ACHN (cell line): ENCODE data around the gene APEX1.
"Not testable (repeated sequence)": the region's sequence is repeated elsewhere in the genome, so short reads cannot be mapped to it uniquely, and the experiment has no call there.

Source experiments
- DNase-seq: peaks from one replicate; pipeline ENCODE4 v3.0.0-alpha.2; 2015
- in situ Hi-C: cut with HindIII; loops from 2 replicates; pipeline ENCODE4 v1.10.0; 2017; ENCODE audit warnings: low sequenced_read_pairs, low pct_ligation_motif_present, low pct_unique_long_range_greater_than_20kb

Gene APEX1

GRCh38 chr14:20499108-20499507 lies 44.1 kb downstream of the APEX1 start:
- DNase-seq: no peak
- in situ Hi-C loops: no loop called here

GRCh38 chr14:20499881-20500280 lies 44.9 kb downstream of the APEX1 start:
- DNase-seq: no peak
- in situ Hi-C loops: no loop called here

GRCh38 chr14:20501346-20501745 lies 46.3 kb downstream of the APEX1 start:
- in situ Hi-C loops: no loop called here
- no peak for DNase-seq

- no peak for DNase-seq
- in situ Hi-C loops: no loop called here
These were observed 48.9 kb downstream of the APEX1 start for GRCh38 chr14:20503898-20504297.

GRCh38 chr14:20506276-20506675 lies 51.2 kb downstream of the APEX1 start:
- in situ Hi-C loops, DNase-seq: not testable (repeated sequence)

GRCh38 chr14:20506752-20507151 lies 51.7 kb downstream of the APEX1 start:
- in situ Hi-C loops, DNase-seq: not testable (repeated sequence)
